ENCODE measurements around the gene PPARG. TPM values are rescaled to one million over a fixed set of nuclear protein-coding genes. Genes with fewer than 3 reads are reported as not detected.

PPARG gene
- total and polyA plus RNA-seq, 10 donors, result 5.5 to 28.0 (median 19.4) TPM

DNA sequence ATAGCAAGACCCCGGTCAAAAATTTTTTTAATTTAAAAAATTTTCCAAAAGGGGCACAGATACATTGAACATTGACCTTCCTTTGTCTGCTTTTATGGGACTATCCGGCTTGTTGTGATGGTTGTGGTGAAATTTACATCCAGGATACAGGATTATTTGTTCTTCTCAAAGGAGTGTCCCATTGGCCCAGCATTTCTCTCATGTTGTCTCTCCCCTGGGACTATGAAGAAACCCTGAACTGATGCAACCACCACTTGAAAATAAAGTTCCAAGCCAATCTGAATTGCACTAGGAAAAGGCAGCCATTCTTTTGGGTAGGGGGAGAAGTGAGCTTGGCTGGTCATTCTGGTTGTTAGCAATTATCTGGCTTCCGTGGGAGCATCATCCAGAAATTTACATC is 58.4 kb downstream of the PPARG start:
- WGBS, 5 donors, result 88 to 96% (median 93%) methylated on average over 3 of the region's 3 CpGs
- peaks cover 10 to 27% (median 23%) of the 10 kb centered on the region in 6 donors for H3K4me1 ChIP-seq
- no peaks in the 10 kb centered on the region for H3K9me3 ChIP-seq
- TF ChIP-seq POLR2A (IDR thresholded peaks at IDR 0.05) (no peak), POLR2AphosphoS5 (IDR thresholded peaks at IDR 0.05) (no peak)
- TF ChIP-seq, protein P1, sequence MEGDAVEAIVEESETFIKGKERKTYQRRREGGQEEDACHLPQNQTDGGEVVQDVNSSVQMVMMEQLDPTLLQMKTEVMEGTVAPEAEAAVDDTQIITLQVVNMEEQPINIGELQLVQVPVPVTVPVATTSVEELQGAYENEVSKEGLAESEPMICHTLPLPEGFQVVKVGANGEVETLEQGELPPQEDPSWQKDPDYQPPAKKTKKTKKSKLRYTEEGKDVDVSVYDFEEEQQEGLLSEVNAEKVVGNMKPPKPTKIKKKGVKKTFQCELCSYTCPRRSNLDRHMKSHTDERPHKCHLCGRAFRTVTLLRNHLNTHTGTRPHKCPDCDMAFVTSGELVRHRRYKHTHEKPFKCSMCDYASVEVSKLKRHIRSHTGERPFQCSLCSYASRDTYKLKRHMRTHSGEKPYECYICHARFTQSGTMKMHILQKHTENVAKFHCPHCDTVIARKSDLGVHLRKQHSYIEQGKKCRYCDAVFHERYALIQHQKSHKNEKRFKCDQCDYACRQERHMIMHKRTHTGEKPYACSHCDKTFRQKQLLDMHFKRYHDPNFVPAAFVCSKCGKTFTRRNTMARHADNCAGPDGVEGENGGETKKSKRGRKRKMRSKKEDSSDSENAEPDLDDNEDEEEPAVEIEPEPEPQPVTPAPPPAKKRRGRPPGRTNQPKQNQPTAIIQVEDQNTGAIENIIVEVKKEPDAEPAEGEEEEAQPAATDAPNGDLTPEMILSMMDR (IDR thresholded peaks at IDR 0.05 in 8 of 11, conservative IDR thresholded peaks at IDR 0.05 in 3 of 11), result no peak
- no peak overlapping the region for H3K4me3 ChIP-seq
- DNase-seq, result no peak
- intact Hi-C loops (cut with DNase I; ENCODE audit: low total_unique reads), result no loop called here
- H3K27me3 ChIP-seq (replicated peaks in 1 of 7), result no peaks in the 10 kb centered on the region
- H3K27ac ChIP-seq, result no peak overlapping the region
- H3K36me3 ChIP-seq, result no peaks in the 10 kb centered on the region

DNA sequence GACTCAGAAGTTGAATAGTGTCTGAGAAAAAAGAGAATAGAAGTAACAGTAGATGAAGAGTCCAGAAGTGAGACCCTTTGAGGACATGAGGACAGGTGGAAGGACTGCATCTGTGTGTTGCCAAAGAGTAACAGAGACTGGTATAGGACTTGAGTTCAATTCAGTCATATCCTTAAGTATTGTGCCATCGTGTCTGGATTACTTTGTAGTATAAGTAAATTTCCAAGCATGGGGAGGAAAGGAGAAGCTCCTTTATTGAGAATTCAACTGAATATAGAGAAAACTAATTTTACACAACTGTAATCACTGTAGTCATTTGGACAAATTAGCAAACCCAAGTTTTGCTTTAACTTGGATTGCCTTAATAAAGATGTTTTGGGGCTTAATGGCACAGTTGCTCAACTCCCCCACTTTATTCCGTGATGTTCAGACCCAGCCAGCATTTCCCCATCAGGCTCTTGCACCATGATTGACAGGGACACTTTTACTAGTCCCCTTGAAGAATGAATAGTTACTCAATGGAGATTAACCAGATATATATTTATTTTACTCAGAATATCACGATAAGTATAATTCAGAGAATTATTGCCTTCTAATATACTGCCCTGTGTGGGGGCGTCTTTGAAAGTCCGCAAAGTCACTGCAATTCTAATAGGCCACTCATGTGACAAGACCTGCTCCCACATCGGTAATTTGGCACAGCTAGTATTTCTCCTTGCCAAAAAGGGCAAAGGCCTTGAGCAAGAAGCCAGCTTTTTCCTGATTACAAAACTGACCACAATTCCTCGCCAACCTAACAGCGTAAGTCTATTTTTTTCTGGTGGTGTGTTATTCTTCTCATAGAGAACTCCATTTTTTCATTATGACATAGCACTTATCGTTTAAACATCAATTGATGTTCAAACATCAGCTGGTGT is 61.3 kb downstream of the PPARG start:
- H3K27me3 ChIP-seq (replicated peaks in 1 of 7), result no peaks in the 10 kb centered on the region
- peaks cover 10 to 49% (median 33%) of the 10 kb centered on the region in 6 donors for H3K4me1 ChIP-seq
- no peak overlapping the region for H3K4me3 ChIP-seq
- peak in 1 of 3 donors; percentile 78 for TF ChIP-seq POLR2AphosphoS5 (IDR thresholded peaks at IDR 0.05)
- TF ChIP-seq, protein P1 (IDR thresholded peaks at IDR 0.05 in 8 of 11, conservative IDR thresholded peaks at IDR 0.05 in 3 of 11), result no peak
- 28 to 54% (median 33%) methylated on average over 9 of the region's 9 CpGs for WGBS, 5 donors
- peak overlapping the region in 6 of 8 donors; percentile 33 to 72 (median 58) for H3K27ac ChIP-seq
- DNase-seq, result no peak
- intact Hi-C loops (cut with DNase I; ENCODE audit: low total_unique reads), result no loop called here
- H3K36me3 ChIP-seq, result no peaks in the 10 kb centered on the region
- no peaks in the 10 kb centered on the region for H3K9me3 ChIP-seq

DNA sequence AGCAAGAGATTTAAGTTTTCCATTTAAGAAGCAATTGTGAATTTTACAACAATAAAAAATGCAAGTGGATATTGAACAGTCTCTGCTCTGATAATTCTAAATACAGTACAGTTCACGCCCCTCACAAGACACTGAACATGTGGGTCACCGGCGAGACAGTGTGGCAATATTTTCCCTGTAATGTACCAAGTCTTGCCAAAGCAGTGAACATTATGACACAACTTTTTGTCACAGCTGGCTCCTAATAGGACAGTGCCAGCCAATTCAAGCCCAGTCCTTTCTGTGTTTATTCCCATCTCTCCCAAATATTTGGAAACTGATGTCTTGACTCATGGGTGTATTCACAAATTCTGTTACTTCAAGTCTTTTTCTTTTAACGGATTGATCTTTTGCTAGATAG is 62.3 kb downstream of the PPARG start:
- Histone ChIP-seq H3K9me3 (no peaks in the 10 kb centered on the region), H3K36me3 (no peaks in the 10 kb centered on the region), H3K27me3 (replicated peaks in 1 of 7) (no peaks in the 10 kb centered on the region), H3K4me1 (peaks cover 10 to 50% (median 33%) of the 10 kb centered on the region in 6 donors), H3K4me3 (no peak overlapping the region), H3K27ac (peak overlapping the region in 6 of 8 donors; percentile 33 to 72 (median 58))
- no peak for DNase-seq
- intact Hi-C loops (cut with DNase I; ENCODE audit: low total_unique reads), result no loop called here
- 56 to 78% (median 65%) methylated on average over 4 of the region's 4 CpGs for WGBS, 5 donors
- TF ChIP-seq POLR2AphosphoS5 (IDR thresholded peaks at IDR 0.05) (peak in 1 of 3 donors; percentile 33), POLR2A (IDR thresholded peaks at IDR 0.05) (no peak)

DNA sequence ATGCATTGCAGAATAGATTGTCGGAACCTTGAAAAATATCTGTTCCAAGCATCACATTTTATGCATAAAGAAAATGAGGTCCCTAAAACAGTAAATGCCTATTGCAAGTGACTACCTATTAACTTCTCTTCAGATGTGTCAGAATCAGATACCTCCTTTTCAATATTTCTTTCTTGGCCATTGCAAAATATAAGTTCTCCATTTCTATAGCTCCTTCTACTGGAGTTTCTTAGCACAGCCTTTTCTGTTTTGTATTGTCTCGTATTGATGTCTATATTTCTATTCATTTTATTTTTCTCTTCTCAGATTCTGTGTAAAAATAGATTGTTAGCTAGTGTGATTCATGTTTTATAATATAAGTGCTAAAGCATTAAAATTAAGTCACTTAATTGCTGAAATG is 63.4 kb downstream of the PPARG start:
- TF ChIP-seq POLR2A (IDR thresholded peaks at IDR 0.05) (no peak), POLR2AphosphoS5 (IDR thresholded peaks at IDR 0.05) (no peak)
- TF ChIP-seq, protein P1 (IDR thresholded peaks at IDR 0.05 in 8 of 11, conservative IDR thresholded peaks at IDR 0.05 in 3 of 11), result no peak
- no peak overlapping the region for H3K27ac ChIP-seq
- WGBS, 5 donors, result 69 to 85% (median 78%) methylated on average over 2 of the region's 2 CpGs
- H3K4me1 ChIP-seq, result peaks cover 10 to 60% (median 33%) of the 10 kb centered on the region in 6 donors
- intact Hi-C loops (cut with DNase I; ENCODE audit: low total_unique reads), result no loop called here
- no peaks in the 10 kb centered on the region for H3K27me3 ChIP-seq (replicated peaks in 1 of 7)
- no peak overlapping the region for H3K4me3 ChIP-seq
- no peaks in the 10 kb centered on the region for H3K9me3 ChIP-seq
- H3K36me3 ChIP-seq, result no peaks in the 10 kb centered on the region
- DNase-seq, result no peak

Data from spleen (tissue), 11 donors.